ENCODE data around the gene PICK1. TPM values are rescaled to one million over a fixed set of nuclear protein-coding genes. Genes with fewer than 3 reads are reported as not detected.
"Not testable (repeated sequence)": the region's sequence is repeated elsewhere in the genome, so short reads cannot be mapped to it uniquely, and the experiment has no call there.

Gene PICK1
- total RNA-seq, 4 donors from 2014 or later: 16.1 to 43.0 (median 31.6) TPM

GRCh38 chr22:38110863-38111852, 54.0 kb downstream of the PICK1 start:
- no peak for ATAC-seq (ENCODE audit: low FRiP score)
- DNase-seq (ENCODE audit: low spot score): no peak
- TF ChIP-seq CTCF (IDR thresholded peaks at IDR 0.05): no peak

GRCh38 chr22:38111925-38112355, 54.7 kb downstream of the PICK1 start:
- DNase-seq (ENCODE audit: low spot score): no peak
- no peak for ATAC-seq (ENCODE audit: low FRiP score)
- no peak for TF ChIP-seq CTCF (IDR thresholded peaks at IDR 0.05)

GRCh38 chr22:38112381-38112780, 55.2 kb downstream of the PICK1 start:
- DNase-seq (ENCODE audit: low spot score) (no peak), ATAC-seq (ENCODE audit: low FRiP score) (no peak)
- no peak for TF ChIP-seq CTCF (IDR thresholded peaks at IDR 0.05)

GRCh38 chr22:38114484-38115398, 57.5 kb downstream of the PICK1 start:
- peak in 1 of 3 donors; percentile 46 for TF ChIP-seq CTCF (IDR thresholded peaks at IDR 0.05)
- DNase-seq (ENCODE audit: low spot score) (peak; percentile 91), ATAC-seq (ENCODE audit: low FRiP score) (peak; percentile 81)

GRCh38 chr22:38115423-38116205, 58.4 kb downstream of the PICK1 start:
- DNase-seq (ENCODE audit: low spot score) (no peak), ATAC-seq (ENCODE audit: low FRiP score) (no peak)
- no peak for TF ChIP-seq CTCF (IDR thresholded peaks at IDR 0.05)

- ATAC-seq (ENCODE audit: low FRiP score); DNase-seq (ENCODE audit: low spot score): not testable (repeated sequence)
These were observed 60.4 kb downstream of the PICK1 start for GRCh38 chr22:38117556-38117955.

Measured in omental fat pad (tissue), 4 donors.